Hepatocyte (in vitro differentiated cells): Measurements from ENCODE around the gene GRM6.

ENCODE experiments used
- EZH2phosphoT487 ChIP-seq: fragments of 200-600 bp; sonication (generic); IDR thresholded peaks from one replicate; pipeline ENCODE4 v1.6.1; 2018; ENCODE audit warnings: antibody characterized with exemption, mild to moderate bottlenecking, low read depth, moderate library complexity; ENCODE audit not compliant: unreplicated experiment, severe bottlenecking
- TF ChIP-seq, protein P1 (sequence below): fragments of 200-600 bp; sonication (generic); IDR thresholded peaks from 2 replicates; pipeline ENCODE4 v1.5.1; 2016; ENCODE audit warnings: antibody characterized with exemption, mild to moderate bottlenecking; ENCODE audit not compliant: poor library complexity

DNA sequence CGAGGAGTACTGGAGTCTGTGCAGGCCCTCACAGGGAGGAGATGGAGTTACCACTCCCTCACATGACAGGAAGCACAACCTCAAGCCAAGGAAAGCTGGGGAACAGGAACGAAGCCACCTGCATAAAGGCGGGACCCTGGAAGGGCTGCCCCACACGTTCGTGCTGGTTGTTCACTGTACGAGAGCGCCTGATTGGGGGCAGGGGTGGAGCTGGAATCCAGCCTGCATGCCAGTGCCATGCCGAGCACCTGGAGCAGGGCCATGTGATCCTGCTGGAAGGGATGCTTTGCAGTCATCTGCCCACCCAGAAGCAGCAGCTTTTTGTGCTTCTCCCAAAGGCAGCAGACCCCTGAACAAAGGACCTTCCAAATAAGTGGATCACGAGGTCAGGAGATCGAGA is 11.4 kb downstream of the GRM6 start:
- TF ChIP-seq EZH2phosphoT487: no peak
- TF ChIP-seq, protein P1, sequence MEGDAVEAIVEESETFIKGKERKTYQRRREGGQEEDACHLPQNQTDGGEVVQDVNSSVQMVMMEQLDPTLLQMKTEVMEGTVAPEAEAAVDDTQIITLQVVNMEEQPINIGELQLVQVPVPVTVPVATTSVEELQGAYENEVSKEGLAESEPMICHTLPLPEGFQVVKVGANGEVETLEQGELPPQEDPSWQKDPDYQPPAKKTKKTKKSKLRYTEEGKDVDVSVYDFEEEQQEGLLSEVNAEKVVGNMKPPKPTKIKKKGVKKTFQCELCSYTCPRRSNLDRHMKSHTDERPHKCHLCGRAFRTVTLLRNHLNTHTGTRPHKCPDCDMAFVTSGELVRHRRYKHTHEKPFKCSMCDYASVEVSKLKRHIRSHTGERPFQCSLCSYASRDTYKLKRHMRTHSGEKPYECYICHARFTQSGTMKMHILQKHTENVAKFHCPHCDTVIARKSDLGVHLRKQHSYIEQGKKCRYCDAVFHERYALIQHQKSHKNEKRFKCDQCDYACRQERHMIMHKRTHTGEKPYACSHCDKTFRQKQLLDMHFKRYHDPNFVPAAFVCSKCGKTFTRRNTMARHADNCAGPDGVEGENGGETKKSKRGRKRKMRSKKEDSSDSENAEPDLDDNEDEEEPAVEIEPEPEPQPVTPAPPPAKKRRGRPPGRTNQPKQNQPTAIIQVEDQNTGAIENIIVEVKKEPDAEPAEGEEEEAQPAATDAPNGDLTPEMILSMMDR: no peak
